KMS-11 (cell line): ENCODE measurements around the gene PHF21A.

ENCODE experiments used
- H2AFZ ChIP-seq: fragments of 200-600 bp; sonication (generic); 2 replicates; pipeline ENCODE4 v1.6.1; 2016; ENCODE audit warnings: antibody characterized with exemption, mixed run types, low read depth
- H3K27ac ChIP-seq: fragments of 200-600 bp; sonication (generic); 2 replicates; pipeline ENCODE4 v1.6.1; 2016; ENCODE audit warnings: mild to moderate bottlenecking, mixed run types
- H3K27me3 ChIP-seq: fragments of 200-600 bp; sonication (generic); 2 replicates; pipeline ENCODE4 v1.6.1; 2017; ENCODE audit warnings: mild to moderate bottlenecking, low read depth, mixed run types, moderate library complexity; ENCODE audit not compliant: insufficient read depth
- H3K36me3 ChIP-seq: fragments of 200-600 bp; sonication (generic); 2 replicates; pipeline ENCODE4 v1.6.1; 2017; ENCODE audit warnings: mild to moderate bottlenecking, mixed run types; ENCODE audit not compliant: insufficient read depth
- H3K4me1 ChIP-seq: fragments of 200-600 bp; sonication (generic); 2 replicates; pipeline ENCODE4 v1.6.1; 2016; ENCODE audit warnings: mild to moderate bottlenecking, low read depth, mixed run types; ENCODE audit not compliant: poor library complexity, severe bottlenecking
- H3K4me2 ChIP-seq: fragments of 200-600 bp; sonication (generic); 2 replicates; pipeline ENCODE4 v1.7.0; 2016; ENCODE audit warnings: mild to moderate bottlenecking, mixed run types
- H3K4me3 ChIP-seq: fragments of 200-600 bp; sonication (generic); IDR thresholded peaks from 2 replicates; pipeline ENCODE4 v1.6.1; 2017; ENCODE audit warnings: low read depth, low read length, mixed read lengths; ENCODE audit not compliant: insufficient read depth
- H3K79me2 ChIP-seq: fragments of 200-600 bp; sonication (generic); 2 replicates; pipeline ENCODE4 v1.6.1; 2016; ENCODE audit warnings: low read depth, mixed run types; ENCODE audit not compliant: insufficient read depth
- H3K9ac ChIP-seq: fragments of 200-600 bp; sonication (generic); 2 replicates; pipeline ENCODE4 v1.6.1; 2016; ENCODE audit warnings: mild to moderate bottlenecking, mixed run types
- H4K20me1 ChIP-seq: fragments of 200-600 bp; sonication (generic); 2 replicates; pipeline ENCODE4 v1.6.1; 2016; ENCODE audit warnings: mild to moderate bottlenecking, mixed run types; ENCODE audit not compliant: insufficient read depth
- TF ChIP-seq, protein P1 (sequence below): fragments of 200-600 bp; sonication (generic); conservative IDR thresholded peaks from 2 replicates; pipeline ENCODE4 v1.6.1; 2017; ENCODE audit warnings: low read depth, mild to moderate bottlenecking, antibody characterized with exemption, low read length, moderate library complexity, mixed read lengths

The PHF21A gene

GRCh38 chr11:46026606-46027293, 94.5 kb downstream of the PHF21A start:
- TF ChIP-seq, protein P1, sequence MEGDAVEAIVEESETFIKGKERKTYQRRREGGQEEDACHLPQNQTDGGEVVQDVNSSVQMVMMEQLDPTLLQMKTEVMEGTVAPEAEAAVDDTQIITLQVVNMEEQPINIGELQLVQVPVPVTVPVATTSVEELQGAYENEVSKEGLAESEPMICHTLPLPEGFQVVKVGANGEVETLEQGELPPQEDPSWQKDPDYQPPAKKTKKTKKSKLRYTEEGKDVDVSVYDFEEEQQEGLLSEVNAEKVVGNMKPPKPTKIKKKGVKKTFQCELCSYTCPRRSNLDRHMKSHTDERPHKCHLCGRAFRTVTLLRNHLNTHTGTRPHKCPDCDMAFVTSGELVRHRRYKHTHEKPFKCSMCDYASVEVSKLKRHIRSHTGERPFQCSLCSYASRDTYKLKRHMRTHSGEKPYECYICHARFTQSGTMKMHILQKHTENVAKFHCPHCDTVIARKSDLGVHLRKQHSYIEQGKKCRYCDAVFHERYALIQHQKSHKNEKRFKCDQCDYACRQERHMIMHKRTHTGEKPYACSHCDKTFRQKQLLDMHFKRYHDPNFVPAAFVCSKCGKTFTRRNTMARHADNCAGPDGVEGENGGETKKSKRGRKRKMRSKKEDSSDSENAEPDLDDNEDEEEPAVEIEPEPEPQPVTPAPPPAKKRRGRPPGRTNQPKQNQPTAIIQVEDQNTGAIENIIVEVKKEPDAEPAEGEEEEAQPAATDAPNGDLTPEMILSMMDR = no peak
- Histone ChIP-seq H3K9ac (no peak overlapping the region), H3K4me1 (peaks cover 17% of the 10 kb centered on the region), H3K36me3 (no peaks in the 10 kb centered on the region), H3K27me3 (no peaks in the 10 kb centered on the region), H4K20me1 (no peaks in the 10 kb centered on the region), H3K4me2 (no peak overlapping the region), H2AFZ (no peak overlapping the region), H3K27ac (no peak overlapping the region), H3K79me2 (no peaks in the 10 kb centered on the region), H3K4me3 (no peak overlapping the region)

DNA sequence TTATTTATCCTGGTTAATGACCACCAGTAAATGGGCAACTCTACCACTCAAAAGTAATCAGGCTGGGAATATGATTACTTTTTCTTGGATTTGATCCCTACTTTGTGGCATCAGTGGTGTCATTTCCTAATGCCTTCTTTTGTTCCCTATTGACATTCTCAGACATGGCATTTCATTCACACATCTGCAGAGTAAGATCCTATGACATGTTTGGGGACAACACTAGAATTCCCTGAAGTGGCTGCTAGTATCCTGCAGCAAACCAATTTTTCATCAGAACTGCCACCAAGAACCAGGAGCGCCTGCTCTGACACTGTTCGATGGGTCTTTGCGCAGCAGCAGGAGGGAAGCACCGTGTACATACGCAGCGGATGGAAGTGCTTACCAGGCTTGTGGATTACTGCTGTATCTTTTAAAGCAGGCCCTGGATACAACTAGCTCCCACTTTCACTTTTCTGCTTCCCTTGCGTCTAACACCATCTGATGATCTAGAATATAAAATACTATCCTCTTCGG, 101.1 kb downstream of the PHF21A start:
- peaks cover 12% of the 10 kb centered on the region for H3K4me1 ChIP-seq
- no peak overlapping the region for H3K4me3 ChIP-seq
- H3K79me2 ChIP-seq = no peaks in the 10 kb centered on the region
- H2AFZ ChIP-seq = no peak overlapping the region
- H3K36me3 ChIP-seq = no peaks in the 10 kb centered on the region
- TF ChIP-seq, protein P1 = no peak
- no peaks in the 10 kb centered on the region for H4K20me1 ChIP-seq
- no peak overlapping the region for H3K27ac ChIP-seq
- no peaks in the 10 kb centered on the region for H3K27me3 ChIP-seq
- H3K9ac ChIP-seq = no peak overlapping the region
- no peak overlapping the region for H3K4me2 ChIP-seq

- Histone ChIP-seq H3K9ac (no peak overlapping the region), H3K4me3 (no peak overlapping the region), H3K4me2 (no peak overlapping the region), H3K27me3 (no peaks in the 10 kb centered on the region), H4K20me1 (no peaks in the 10 kb centered on the region), H3K4me1 (no peaks in the 10 kb centered on the region), H3K79me2 (no peaks in the 10 kb centered on the region), H3K36me3 (no peaks in the 10 kb centered on the region), H3K27ac (no peak overlapping the region), H2AFZ (no peak overlapping the region)
- TF ChIP-seq, protein P1 = no peak
Measured at GRCh38 chr11:46018651-46019050, 102.6 kb downstream of the PHF21A start.

DNA sequence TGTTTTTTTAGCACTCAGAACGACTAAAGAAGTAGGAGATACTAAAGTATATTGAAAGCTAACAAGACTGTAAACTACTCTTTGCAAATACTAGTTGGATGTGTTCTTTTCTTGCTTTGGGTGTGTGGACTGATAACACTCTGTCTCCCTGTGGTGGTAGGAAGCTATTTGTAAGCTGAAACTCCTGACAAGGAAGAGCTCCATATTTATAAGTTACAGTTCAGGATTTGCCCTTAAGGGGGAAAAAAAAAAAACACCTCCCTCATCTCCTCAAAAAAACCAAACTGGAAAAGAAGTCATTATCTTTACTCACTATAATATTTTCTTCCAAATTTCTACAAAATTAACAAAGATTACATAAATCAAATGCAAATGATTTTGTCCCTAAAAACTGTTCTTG, 103.9 kb downstream of the PHF21A start:
- Histone ChIP-seq H3K27me3 (no peaks in the 10 kb centered on the region), H3K27ac (no peak overlapping the region), H3K79me2 (no peaks in the 10 kb centered on the region), H4K20me1 (no peaks in the 10 kb centered on the region), H3K9ac (no peak overlapping the region), H3K36me3 (no peaks in the 10 kb centered on the region), H2AFZ (no peak overlapping the region), H3K4me2 (no peak overlapping the region), H3K4me3 (no peak overlapping the region), H3K4me1 (no peaks in the 10 kb centered on the region)
- TF ChIP-seq, protein P1 = no peak
